B cell (primary cell): ENCODE measurements around the gene BMERB1. TPM values are rescaled to one million over a fixed set of nuclear protein-coding genes. Genes with fewer than 3 reads are reported as not detected.

Experiments used
- ATAC-seq: fragments of 200-7000 bp; cut with Tn5 transposase; one replicate; pipeline ENCODE4 v1.10.0; 2021; ENCODE audit warnings: low read depth, mild to moderate bottlenecking, moderate number of reproducible peaks, moderate library complexity
- CTCF ChIA-PET: fragments of 350-600 bp; sonication (Branson Sonifier 250); formaldehyde crosslinking; loops from one replicate; lab custom pipeline; 2021; ENCODE audit warnings: antibody characterized with exemption, inconsistent platforms; lab: Charles Lee
- POLR2A ChIA-PET: fragments of 350-600 bp; sonication (Branson Sonifier 250); formaldehyde crosslinking; loops from one replicate; lab custom pipeline; 2021; ENCODE audit warnings: antibody characterized with exemption; lab: Charles Lee
- DNase-seq: peaks from one replicate; pipeline ENCODE4 v3.0.0; 2013
- H2AFZ ChIP-seq: 2 replicates; pipeline ENCODE4 v1.6.1; 2012; ENCODE audit warnings: mild to moderate bottlenecking, low read depth, low read length; ENCODE audit not compliant: insufficient read depth, poor library complexity, severe bottlenecking
- H3K27ac ChIP-seq, 2 donors: 1 replicate in 1 of 2; 2 replicates in 1 of 2; pipeline ENCODE4 v1.5.1; 2012 to 2013; ENCODE audit warnings: low read length in 2 of 2, mild to moderate bottlenecking in 2 of 2, moderate library complexity in 1 of 2
- H3K27me3 ChIP-seq, 4 experiments: fragments of 200-600 bp in 1 of 4; sonication (generic) in 1 of 4; replicated peaks in 1 of 4; 1 replicate in 2 of 4; 2 replicates in 2 of 4; pipeline versions ENCODE4 v1.6.1 to v1.7.0; 2013 to 2016; ENCODE audit warnings: low read length in 3 of 4, mild to moderate bottlenecking in 2 of 4, mixed read lengths in 1 of 4, moderate library complexity in 1 of 4; ENCODE audit not compliant: insufficient read depth in 4 of 4, control insufficient read depth in 3 of 4; ENCODE audit errors: control extremely low read depth in 1 of 4
- H3K36me3 ChIP-seq, 2 experiments: replicated peaks in 1 of 2; 1 replicate in 1 of 2; 2 replicates in 1 of 2; pipeline versions ENCODE4 v1.6.1 to v1.7.1; 2013; ENCODE audit warnings: low read length in 1 of 2; ENCODE audit not compliant: insufficient read depth in 2 of 2, control insufficient read depth in 1 of 2; ENCODE audit errors: control extremely low read depth in 1 of 2, extremely low read depth in 1 of 2
- H3K4me1 ChIP-seq, 2 donors: fragments of 200-600 bp in 1 of 2; sonication (generic) in 1 of 2; 1 replicate in 1 of 2; 2 replicates in 1 of 2; pipeline versions ENCODE4 v1.5.1 to v1.6.1; 2013 to 2017; ENCODE audit warnings: low read length in 2 of 2; ENCODE audit not compliant: control insufficient read depth in 2 of 2, insufficient read depth in 2 of 2
- H3K4me2 ChIP-seq: replicated peaks from 2 replicates; pipeline ENCODE3; 2012; ENCODE audit warnings: mild to moderate bottlenecking, low read depth, low read length; ENCODE audit not compliant: poor library complexity, severe bottlenecking
- H3K4me3 ChIP-seq, 5 experiments: fragments of 200-600 bp in 1 of 5; sonication (generic) in 1 of 5; 1 replicate in 3 of 5; 2 replicates in 2 of 5; pipeline versions ENCODE4 v1.5.1 to v1.7.0; 2011 to 2016; ENCODE audit warnings: low read length in 4 of 5, mild to moderate bottlenecking in 4 of 5, low read depth in 2 of 5, control low read depth in 1 of 5, moderate library complexity in 1 of 5; ENCODE audit not compliant: insufficient read depth in 1 of 5; ENCODE audit errors: control extremely low read depth in 1 of 5, extremely low read depth in 1 of 5
- H3K79me2 ChIP-seq: fragments of 200-600 bp; sonication (generic); one replicate; pipeline ENCODE4 v1.6.0; 2016; ENCODE audit warnings: low read length; ENCODE audit not compliant: control insufficient read depth, insufficient read depth
- H3K9ac ChIP-seq: fragments of 200-600 bp; sonication (generic); 2 replicates; pipeline ENCODE4 v1.6.1; 2017; ENCODE audit warnings: mild to moderate bottlenecking, low read length, moderate library complexity
- H3K9me3 ChIP-seq, 3 donors: one replicate each; pipeline versions ENCODE4 v1.6.1 to v1.7.1; 2013; ENCODE audit warnings: low read length in 2 of 3; ENCODE audit not compliant: control insufficient read depth in 2 of 3, insufficient read depth in 1 of 3; ENCODE audit errors: control extremely low read depth in 1 of 3
- H4K20me1 ChIP-seq: 2 replicates; pipeline ENCODE4 v1.6.0; 2012; ENCODE audit warnings: mild to moderate bottlenecking, low read length; ENCODE audit not compliant: insufficient read depth, control insufficient read depth, poor library complexity, severe bottlenecking
- H3K27ac Mint-ChIP-seq: one replicate; pipeline ENCODE4 v1.8.0; 2021; ENCODE audit warnings: mixed read lengths
- H3K27me3 Mint-ChIP-seq: one replicate; pipeline ENCODE4 v1.8.0; 2021; ENCODE audit warnings: mixed read lengths
- H3K4me1 Mint-ChIP-seq: one replicate; pipeline ENCODE4 v1.8.0; 2021; ENCODE audit warnings: mixed read lengths
- H3K4me3 Mint-ChIP-seq: one replicate; pipeline ENCODE4 v1.8.0; 2021; ENCODE audit warnings: mixed read lengths
- H3K9me3 Mint-ChIP-seq: one replicate; pipeline ENCODE4 v1.8.0; 2022; ENCODE audit warnings: mixed read lengths; ENCODE audit not compliant: insufficient read depth
- EZH2 ChIP-seq: IDR thresholded peaks from 2 replicates; pipeline ENCODE4 v1.6.1; 2012; ENCODE audit warnings: borderline replicate concordance, low read depth, mild to moderate bottlenecking, moderate library complexity, low read length; ENCODE audit not compliant: insufficient read depth, poor library complexity, severe bottlenecking
- WGBS: methylation state at CpG from one replicate; pipeline ENCODE4 v1.1.5; 2013; ENCODE audit warnings: missing lambda C conversion rate; ENCODE audit not compliant: insufficient coverage; 5-methylcytosine and 5-hydroxymethylcytosine counted together
- intact Hi-C: fragments of 100-400 bp; cut with micrococcal nuclease; formaldehyde crosslinking; loops from one replicate; pipeline ENCODE4 v1.10.0; 2022
- polyA plus RNA-seq: library from polyadenylated mRNA; depleted of rRNA; stranded (reverse); fragments of >200 nt; gene quantifications from 2 replicates; pipeline ENCODE4 v1.2.3, GENCODE V29; 2012
- total RNA-seq, 2 donors: library from RNA; stranded (reverse); fragments of 120-200 nt in 1 of 2; gene quantifications; 1 replicate in 1 of 2; 2 replicates in 1 of 2; pipeline versions ENCODE4 v1.2.3 to v1.2.4, GENCODE V29; 2013 to 2022
- TF ChIP-seq, protein P1 (sequence below): fragments of 200-600 bp; IDR thresholded peaks from one replicate; pipeline ENCODE4 v1.8.0; 2022; ENCODE audit warnings: antibody characterized with exemption, mild to moderate bottlenecking

The BMERB1 gene
- total and polyA plus RNA-seq, 2 donors (not counting 1 experiment from before 2014, with no cell fraction given), result 2.2 to 11.2 TPM

DNA sequence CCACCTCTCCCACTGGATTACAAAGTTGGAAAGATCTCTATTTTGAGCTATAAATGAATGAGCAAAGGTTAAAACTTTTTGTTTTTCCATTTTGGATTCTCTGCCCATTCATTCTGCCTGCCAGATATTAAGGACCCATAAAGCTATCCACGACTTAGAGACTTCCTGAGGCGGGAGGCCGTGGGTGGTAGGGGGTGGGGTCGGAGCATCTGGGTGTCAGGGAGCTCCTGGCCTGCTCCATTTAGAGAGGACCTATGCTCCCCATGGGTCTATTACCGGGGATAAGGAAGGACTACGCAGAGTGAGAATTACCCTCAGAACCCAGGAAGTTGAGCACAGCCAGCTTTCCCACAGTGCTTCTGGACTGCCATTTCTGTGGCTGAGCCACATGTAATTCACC is 162.7 kb downstream of the BMERB1 start:
- no peak for DNase-seq
- Histone ChIP-seq H3K9ac (no peak overlapping the region), H3K27ac (no peak overlapping the region), H3K36me3 (peaks cover 4 to 86% of the 10 kb centered on the region in 2 experiments), H3K4me1 (peaks cover 5 to 25% of the 10 kb centered on the region in 2 donors), H3K27me3 (no peaks in the 10 kb centered on the region), H3K4me3 (no peak overlapping the region), H4K20me1 (peaks cover 21% of the 10 kb centered on the region), H3K9me3 (peaks cover 0 to 3% (median 0%) of the 10 kb centered on the region in 3 donors), H2AFZ (no peak overlapping the region), H3K4me2 (no peak overlapping the region), H3K79me2 (peaks cover 4% of the 10 kb centered on the region)
- intact Hi-C loops, result no loop called here
- H3K27me3 Mint-ChIP-seq, result no peaks in the 10 kb centered on the region
- peaks cover 36% of the 10 kb centered on the region for H3K4me1 Mint-ChIP-seq
- ATAC-seq, result no peak
- no peak overlapping the region for H3K4me3 Mint-ChIP-seq
- H3K27ac Mint-ChIP-seq, result peak overlapping the region; percentile 59
- TF ChIP-seq, protein P1, sequence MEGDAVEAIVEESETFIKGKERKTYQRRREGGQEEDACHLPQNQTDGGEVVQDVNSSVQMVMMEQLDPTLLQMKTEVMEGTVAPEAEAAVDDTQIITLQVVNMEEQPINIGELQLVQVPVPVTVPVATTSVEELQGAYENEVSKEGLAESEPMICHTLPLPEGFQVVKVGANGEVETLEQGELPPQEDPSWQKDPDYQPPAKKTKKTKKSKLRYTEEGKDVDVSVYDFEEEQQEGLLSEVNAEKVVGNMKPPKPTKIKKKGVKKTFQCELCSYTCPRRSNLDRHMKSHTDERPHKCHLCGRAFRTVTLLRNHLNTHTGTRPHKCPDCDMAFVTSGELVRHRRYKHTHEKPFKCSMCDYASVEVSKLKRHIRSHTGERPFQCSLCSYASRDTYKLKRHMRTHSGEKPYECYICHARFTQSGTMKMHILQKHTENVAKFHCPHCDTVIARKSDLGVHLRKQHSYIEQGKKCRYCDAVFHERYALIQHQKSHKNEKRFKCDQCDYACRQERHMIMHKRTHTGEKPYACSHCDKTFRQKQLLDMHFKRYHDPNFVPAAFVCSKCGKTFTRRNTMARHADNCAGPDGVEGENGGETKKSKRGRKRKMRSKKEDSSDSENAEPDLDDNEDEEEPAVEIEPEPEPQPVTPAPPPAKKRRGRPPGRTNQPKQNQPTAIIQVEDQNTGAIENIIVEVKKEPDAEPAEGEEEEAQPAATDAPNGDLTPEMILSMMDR, result no peak
- TF ChIP-seq EZH2, result no peak
- ChIA-PET CTCF (interaction anchor here (0.7 to 2.0 kb wide), 3 partner anchors 11 to 45 kb away, joined by 3 to 5 read pairs (median 3); partner anchors contain the start of gene MARF1), POLR2A (interaction anchor here (0.7 kb wide), 1 partner anchor 10 kb away, joined by 3 read pairs; no protein-coding TSS in a partner anchor)
- H3K9me3 Mint-ChIP-seq, result no peaks in the 10 kb centered on the region
- 94% methylated on average over 4 of the region's 6 CpGs for WGBS

DNA sequence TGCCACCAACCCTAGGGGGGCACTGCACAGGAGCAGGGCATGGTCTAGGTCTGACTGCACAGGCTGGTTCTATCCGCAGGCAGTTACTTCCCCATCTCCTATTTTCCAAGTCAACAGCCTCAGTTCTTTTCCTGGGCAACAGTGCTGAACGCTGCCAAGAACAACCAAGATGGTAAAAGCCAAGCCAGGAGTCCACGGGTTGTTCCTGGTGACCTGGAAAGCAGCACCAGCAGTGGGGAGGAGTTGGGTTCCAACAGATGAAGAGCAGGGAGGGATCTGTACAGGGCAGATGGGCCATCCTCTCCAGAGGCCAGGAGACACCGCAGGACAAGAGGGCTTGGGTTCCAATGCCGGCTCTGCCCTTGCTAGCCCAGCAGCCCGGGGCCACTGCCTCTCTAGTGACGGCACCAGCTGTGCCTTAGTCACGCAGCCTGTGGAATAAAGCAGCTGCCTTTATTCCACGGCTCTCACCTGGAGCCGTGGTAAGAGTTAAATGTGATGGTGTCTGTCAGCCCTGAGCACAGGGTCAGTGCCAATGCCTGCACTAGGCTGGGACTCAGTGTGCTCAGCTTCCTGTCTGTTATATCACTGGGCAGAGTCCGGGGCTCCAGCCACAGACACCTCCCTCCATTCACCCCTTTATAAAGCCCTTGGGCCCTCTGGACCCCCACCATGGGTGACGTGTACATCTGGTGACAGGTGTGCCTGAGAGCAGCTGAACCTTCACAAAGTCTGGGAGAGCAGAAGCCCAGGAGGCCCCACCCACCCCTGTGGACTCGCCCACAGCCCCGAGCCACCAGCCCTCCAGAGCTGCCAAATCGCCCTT is 163.6 kb downstream of the BMERB1 start:
- H3K4me3 ChIP-seq, result no peak overlapping the region
- ChIA-PET CTCF (interaction anchor here (1.2 kb wide), 1 partner anchor 44 kb away, joined by 3 read pairs; the partner anchor contains the start of gene MARF1), POLR2A (interaction anchor here (0.6 kb wide), 2 partner anchors 36 to 44 kb away, joined by 4 to 5 read pairs; no protein-coding TSS in a partner anchor)
- H3K27me3 Mint-ChIP-seq, result no peaks in the 10 kb centered on the region
- no peaks in the 10 kb centered on the region for H3K9me3 Mint-ChIP-seq
- 94% methylated on average over 14 of the region's 15 CpGs for WGBS
- H3K9me3 ChIP-seq, result peaks cover 0 to 3% (median 0%) of the 10 kb centered on the region in 3 donors
- peaks cover 4% of the 10 kb centered on the region for H3K79me2 ChIP-seq
- H3K4me1 ChIP-seq, result peaks cover 0 to 16% of the 10 kb centered on the region in 2 donors
- peak overlapping the region; percentile 59 for H3K27ac Mint-ChIP-seq
- no peaks in the 10 kb centered on the region for H3K27me3 ChIP-seq
- no peak overlapping the region for H3K4me2 ChIP-seq
- peaks cover 27% of the 10 kb centered on the region for H3K4me1 Mint-ChIP-seq
- H3K9ac ChIP-seq, result no peak overlapping the region
- H3K4me3 Mint-ChIP-seq, result no peak overlapping the region
- peaks cover 4 to 93% of the 10 kb centered on the region in 2 experiments for H3K36me3 ChIP-seq
- no peak for DNase-seq
- ATAC-seq, result no peak
- H4K20me1 ChIP-seq, result peaks cover 27% of the 10 kb centered on the region
- intact Hi-C loops, result no loop called here
- TF ChIP-seq, protein P1, result no peak
- TF ChIP-seq EZH2, result no peak
- no peak overlapping the region for H2AFZ ChIP-seq
- H3K27ac ChIP-seq, result no peak overlapping the region
